ENCODE measurements around the gene KIF2C.

KIF2C gene

GRCh38 chr1:44775078-44775929 is 35.7 kb downstream of the KIF2C start, which contains the start of gene RPS8:
RPS8 (plus strand) TSS chr1:44775540; CDS start chr1:44775597, 57 bp downstream.
- peak; percentile 35 to 94 (median 84) for DNase-seq

DNA sequence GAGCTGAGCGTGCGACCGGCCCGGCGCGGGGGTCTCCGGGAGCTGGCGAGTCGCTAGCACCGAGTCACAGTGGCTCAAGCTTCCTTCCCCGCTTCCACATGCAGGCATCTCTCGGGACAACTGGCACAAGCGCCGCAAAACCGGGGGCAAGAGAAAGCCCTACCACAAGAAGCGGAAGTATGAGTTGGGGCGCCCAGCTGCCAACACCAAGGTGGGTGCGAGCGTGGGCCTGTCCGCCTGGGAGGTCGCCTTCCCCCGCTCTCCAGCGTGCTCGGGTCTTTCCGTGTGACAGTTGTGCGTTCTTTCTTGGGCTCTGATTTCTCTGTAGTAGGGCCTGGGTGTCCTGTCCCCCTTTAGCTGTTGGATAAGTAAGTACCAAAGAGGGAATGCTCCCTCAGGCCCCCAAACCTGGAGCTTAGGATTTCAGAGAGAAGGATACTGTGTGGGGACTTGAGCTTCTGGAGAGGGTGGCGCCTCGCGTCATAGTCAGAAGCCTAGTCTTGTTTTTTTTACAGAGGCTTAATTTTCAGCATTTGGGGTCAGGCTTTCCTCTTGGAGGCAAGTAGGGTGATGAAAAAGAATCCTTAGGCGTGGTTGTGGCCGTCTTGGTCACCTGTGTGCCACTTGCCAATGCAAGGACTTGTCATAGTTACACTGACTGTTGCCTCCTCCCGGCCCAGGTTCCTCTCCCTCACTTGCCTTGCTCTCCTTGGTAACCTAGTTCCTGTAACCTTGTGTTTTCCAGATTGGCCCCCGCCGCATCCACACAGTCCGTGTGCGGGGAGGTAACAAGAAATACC is 36.5 kb downstream of the KIF2C start:
- DNase-seq = peak in 15 of 56 donors; percentile 14 to 59 (median 46)

GRCh38 chr1:44776730-44777068 is 37.1 kb downstream of the KIF2C start:
- no peak for DNase-seq

DNA sequence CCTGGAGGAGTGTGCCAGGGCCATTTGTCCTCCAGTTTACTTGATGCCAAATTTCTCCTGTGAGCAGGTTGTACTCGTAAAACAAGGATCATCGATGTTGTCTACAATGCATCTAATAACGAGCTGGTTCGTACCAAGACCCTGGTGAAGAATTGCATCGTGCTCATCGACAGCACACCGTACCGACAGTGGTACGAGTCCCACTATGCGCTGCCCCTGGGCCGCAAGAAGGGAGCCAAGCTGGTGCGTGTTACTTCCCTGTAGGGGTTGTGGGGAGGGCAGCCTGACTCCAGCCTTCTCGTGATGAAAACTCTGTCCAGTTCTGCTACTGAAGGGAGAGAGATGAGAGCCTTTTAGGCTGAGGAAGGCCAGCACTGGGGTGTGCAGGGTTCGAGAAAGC is 37.9 kb downstream of the KIF2C start:
- DNase-seq = no peak

GRCh38 chr1:44777969-44778635 is 38.5 kb downstream of the KIF2C start:
- DNase-seq = no peak

DNA sequence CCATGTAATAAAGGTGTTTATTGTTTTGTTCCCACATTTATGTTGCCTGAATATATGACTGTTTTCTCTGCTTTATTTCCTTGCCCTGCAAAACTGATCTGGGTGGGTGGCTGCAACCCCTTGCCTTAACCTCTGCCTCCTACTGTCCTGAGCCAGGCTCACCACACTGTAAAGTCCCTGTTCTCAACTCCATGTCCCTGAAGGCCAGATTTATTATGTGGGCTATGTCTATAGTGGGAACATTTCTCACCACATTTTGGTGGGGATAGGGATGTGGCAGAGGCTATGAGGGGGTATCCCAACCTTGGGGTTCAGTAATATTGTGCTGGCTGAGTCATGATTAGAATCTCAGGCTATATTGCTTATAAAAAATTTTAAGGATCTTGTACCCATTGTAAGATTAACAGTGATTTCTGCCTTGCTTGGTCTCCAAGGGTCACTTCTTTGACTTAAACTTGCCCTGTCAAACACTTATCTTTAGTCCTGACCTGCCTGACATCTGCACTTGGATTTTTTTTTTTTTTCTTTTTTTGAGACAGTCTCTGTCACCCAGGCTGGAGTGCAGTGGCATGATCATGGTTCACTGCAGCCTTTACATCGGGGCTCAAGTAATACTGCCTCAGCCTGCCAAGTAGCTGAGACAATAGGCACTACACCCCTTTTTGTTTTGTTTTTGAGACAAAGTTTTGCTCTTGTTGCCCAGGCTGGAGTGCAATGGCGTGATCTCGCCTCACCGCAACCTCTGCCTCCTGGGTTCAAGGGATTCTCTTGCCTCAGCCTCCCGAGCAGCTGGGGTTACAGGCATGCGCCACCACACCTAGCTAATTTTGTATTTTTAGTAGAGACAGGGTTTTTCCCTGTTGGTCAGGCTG is 39.3 kb downstream of the KIF2C start:
- no peak for DNase-seq

GRCh38 chr1:44780583-44781121 is 41.0 kb downstream of the KIF2C start:
- DNase-seq = no peak

GRCh38 chr1:44783697-44784093 is 44.1 kb downstream of the KIF2C start:
- no peak for DNase-seq

- peak in 4 of 56 donors; percentile 4 to 30 (median 13) for DNase-seq
Observed at GRCh38 chr1:44784094-44785028, 44.7 kb downstream of the KIF2C start.

DNA sequence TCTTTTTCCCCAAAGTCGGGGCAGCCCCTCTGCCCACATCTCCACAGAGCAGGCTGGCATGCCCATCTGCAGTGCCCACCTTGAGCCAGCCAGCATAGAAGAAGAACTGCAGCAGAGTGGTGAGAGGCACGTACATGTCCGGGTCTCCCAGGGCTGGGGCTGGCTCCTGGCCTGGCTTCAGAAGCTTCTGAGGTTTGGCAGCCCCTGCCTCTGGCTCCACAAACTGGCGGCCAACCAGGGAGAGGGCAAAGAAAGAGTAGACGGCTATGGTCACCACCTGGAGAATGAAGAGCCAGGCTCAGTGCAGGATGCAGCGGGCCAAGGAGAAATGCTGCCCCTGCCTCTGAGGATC is 45.4 kb downstream of the KIF2C start:
- DNase-seq = no peak

DNA sequence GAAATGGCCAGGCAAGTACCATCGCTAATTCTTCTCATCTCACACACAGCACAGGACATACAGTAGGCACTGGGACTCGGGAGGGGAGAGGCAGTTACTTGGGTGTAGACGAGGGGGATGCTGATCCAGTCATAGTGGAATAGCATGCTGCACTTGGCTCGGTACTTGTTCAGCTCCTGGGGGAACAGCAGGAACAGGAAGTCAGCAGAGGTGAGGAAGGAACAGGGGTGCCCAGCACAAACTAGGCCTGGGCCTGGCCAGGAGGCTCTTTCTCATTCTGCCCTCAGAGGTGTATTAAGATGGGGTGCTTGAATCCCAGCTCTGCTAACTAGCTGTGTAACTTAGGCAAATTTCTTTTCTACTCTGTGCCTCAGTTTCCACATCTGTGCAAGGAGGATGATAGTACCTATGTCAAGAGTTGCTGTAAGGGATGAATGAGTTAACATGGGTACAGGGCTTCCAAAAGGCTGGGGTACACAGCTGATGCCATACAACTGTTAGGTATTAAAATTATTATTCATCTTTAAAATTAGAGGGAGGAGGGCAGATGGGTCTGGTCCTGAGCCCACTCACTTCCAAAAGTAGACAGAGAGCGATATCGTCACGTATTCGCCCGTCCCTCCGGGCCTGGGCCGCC is 46.0 kb downstream of the KIF2C start:
- no peak for DNase-seq

GRCh38 chr1:44786138-44786840 is 46.7 kb downstream of the KIF2C start:
- DNase-seq = peak in 16 of 56 donors; percentile 10 to 61 (median 24)

- DNase-seq = no peak
Observed at GRCh38 chr1:44786841-44787426, 47.3 kb downstream of the KIF2C start.

DNA sequence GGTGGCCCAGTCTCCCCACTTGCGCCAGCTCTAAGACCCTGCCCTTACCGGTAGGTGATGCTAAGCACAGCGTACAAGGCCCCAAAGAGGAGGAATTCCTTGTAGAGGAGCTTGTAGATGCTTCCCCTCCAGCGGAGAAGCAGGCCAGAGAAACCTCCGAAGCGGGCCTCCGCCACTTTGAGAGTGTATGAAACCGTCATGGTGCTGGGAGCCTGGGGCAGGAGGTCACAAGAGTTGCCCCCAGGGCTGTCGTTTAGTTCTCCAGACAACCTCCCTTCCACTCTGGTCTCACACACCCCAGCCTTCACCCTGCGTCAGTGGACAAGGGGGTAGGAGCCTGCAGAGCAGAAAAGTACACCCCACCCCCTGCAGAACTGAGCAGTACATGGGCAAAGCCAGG is 47.9 kb downstream of the KIF2C start:
- no peak for DNase-seq

GRCh38 chr1:44788120-44788860 is 48.7 kb downstream of the KIF2C start, which contains the start of gene BEST4:
BEST4 (minus strand) TSS chr1:44788170; CDS start chr1:44787705, 465 bp downstream.
- no peak for DNase-seq

GRCh38 chr1:44790968-44791801 is 51.5 kb downstream of the KIF2C start:
- no peak for DNase-seq
